AG10803 (cell line): ENCODE results near the gene PRG2.

Experiments used
- DNase-seq: peaks from one replicate; pipeline ENCODE4 v3.0.0; 2010; ENCODE audit warnings: low read depth
- H3K4me3 ChIP-seq: 2 replicates; pipeline ENCODE4 v1.5.1; 2011; ENCODE audit warnings: mild to moderate bottlenecking, low read length, control low read depth
- CTCF ChIP-seq: conservative IDR thresholded peaks from 2 replicates; pipeline ENCODE4 v1.5.1; 2011; ENCODE audit warnings: mild to moderate bottlenecking, low read length, control low read depth, inconsistent platforms

Gene PRG2

GRCh38 chr11:57345555-57346211 is 44.8 kb downstream of the PRG2 start:
- DNase-seq: peak; percentile 60
- peak; percentile 76 for TF ChIP-seq CTCF
- no peak overlapping the region for H3K4me3 ChIP-seq

GRCh38 chr11:57344826-57345225 is 45.6 kb downstream of the PRG2 start:
- DNase-seq: no peak
- TF ChIP-seq CTCF: no peak
- no peak overlapping the region for H3K4me3 ChIP-seq

GRCh38 chr11:57343825-57344224 is 46.6 kb downstream of the PRG2 start:
- no peak overlapping the region for H3K4me3 ChIP-seq
- TF ChIP-seq CTCF: no peak
- no peak for DNase-seq

- no peak for DNase-seq
- no peak overlapping the region for H3K4me3 ChIP-seq
Measured at GRCh38 chr11:57342702-57343101, 47.7 kb downstream of the PRG2 start.

GRCh38 chr11:57341250-57341808 is 49.1 kb downstream of the PRG2 start:
- TF ChIP-seq CTCF: no peak
- DNase-seq: no peak

More at GRCh38 chr11:57342702-57343101, 47.7 kb downstream of the PRG2 start:
- TF ChIP-seq CTCF: no peak

GRCh38 chr11:57340039-57340615 is 50.3 kb downstream of the PRG2 start:
- H3K4me3 ChIP-seq: no peak overlapping the region
- peak; percentile 20 for DNase-seq
- TF ChIP-seq CTCF: peak; percentile 26; the same call in 1 of the 2 replicates

More at GRCh38 chr11:57341250-57341808, 49.1 kb downstream of the PRG2 start:
- no peak overlapping the region for H3K4me3 ChIP-seq

- no peak for DNase-seq
- no peak for TF ChIP-seq CTCF
- no peak overlapping the region for H3K4me3 ChIP-seq
Measured at GRCh38 chr11:57339328-57339727, 51.1 kb downstream of the PRG2 start.
